Measurements from ENCODE around the gene PLAAT4.
"Not testable (repeated sequence)": the region's sequence is repeated elsewhere in the genome, so short reads cannot be mapped to it uniquely, and the experiment has no call there.

Gene PLAAT4

GRCh38 chr11:63511048-63511748 is 25.4 kb upstream of the PLAAT4 start:
- DNase-seq (ENCODE audit: low spot score) = no peak

- DNase-seq (ENCODE audit: low spot score) = no peak
Observed at GRCh38 chr11:63512816-63513215, 23.8 kb upstream of the PLAAT4 start.

- DNase-seq (ENCODE audit: low spot score) = no peak
Observed at GRCh38 chr11:63516109-63516508, 20.5 kb upstream of the PLAAT4 start.

- no peak for DNase-seq (ENCODE audit: low spot score)
Observed at GRCh38 chr11:63517156-63517555, 19.5 kb upstream of the PLAAT4 start.

- no peak for DNase-seq (ENCODE audit: low spot score)
Observed at GRCh38 chr11:63518548-63518947, 18.1 kb upstream of the PLAAT4 start.

- no peak for DNase-seq (ENCODE audit: low spot score)
Observed at GRCh38 chr11:63520606-63521170, 15.9 kb upstream of the PLAAT4 start.

- DNase-seq (ENCODE audit: low spot score) = no peak
Observed at GRCh38 chr11:63521896-63522295, 14.7 kb upstream of the PLAAT4 start.

- DNase-seq (ENCODE audit: low spot score) = no peak
Observed at GRCh38 chr11:63523151-63523550, 13.5 kb upstream of the PLAAT4 start.

GRCh38 chr11:63527667-63528066 is 8.9 kb upstream of the PLAAT4 start:
- DNase-seq (ENCODE audit: low spot score) = no peak

GRCh38 chr11:63528156-63528555 is 8.5 kb upstream of the PLAAT4 start:
- DNase-seq (ENCODE audit: low spot score) = not testable (repeated sequence)

GRCh38 chr11:63528729-63529278 is 7.8 kb upstream of the PLAAT4 start:
- not testable (repeated sequence) for DNase-seq (ENCODE audit: low spot score)

GRCh38 chr11:63529373-63529772 is 7.2 kb upstream of the PLAAT4 start:
- DNase-seq (ENCODE audit: low spot score) = not testable (repeated sequence)

- DNase-seq (ENCODE audit: low spot score) = no peak
Observed at GRCh38 chr11:63530021-63530420, 6.6 kb upstream of the PLAAT4 start.

- peak; percentile 64 for DNase-seq (ENCODE audit: low spot score)
Observed at GRCh38 chr11:63531074-63531792, 5.4 kb upstream of the PLAAT4 start.

- DNase-seq (ENCODE audit: low spot score) = no peak
Observed at GRCh38 chr11:63532117-63532516, 4.5 kb upstream of the PLAAT4 start.

GRCh38 chr11:63532799-63533475 is 3.7 kb upstream of the PLAAT4 start:
- no peak for DNase-seq (ENCODE audit: low spot score)

- no peak for DNase-seq (ENCODE audit: low spot score)
Observed at GRCh38 chr11:63534076-63534475, 2.5 kb upstream of the PLAAT4 start.

- DNase-seq (ENCODE audit: low spot score) = no peak
Observed at GRCh38 chr11:63534895-63535461, 1.6 kb upstream of the PLAAT4 start.

GRCh38 chr11:63535734-63536133 is 874 bp upstream of the PLAAT4 start:
- no peak for DNase-seq (ENCODE audit: low spot score)

- DNase-seq (ENCODE audit: low spot score) = peak; percentile 51
Observed at GRCh38 chr11:63537293-63538101, 889 bp downstream of the PLAAT4 start.

- DNase-seq (ENCODE audit: low spot score) = not testable (repeated sequence)
Observed at GRCh38 chr11:63542506-63542905, 5.9 kb downstream of the PLAAT4 start.
